Measurements from ENCODE around the gene HSPA6. TPM values are rescaled to one million over a fixed set of nuclear protein-coding genes. Genes with fewer than 3 reads are reported as not detected.
"Not testable (repeated sequence)": the region's sequence is repeated elsewhere in the genome, so short reads cannot be mapped to it uniquely, and the experiment has no call there.

HSPA6 gene
- total and polyA plus RNA-seq, 2 donors, result 1.1 to 12.3 TPM

- not testable (repeated sequence) for H3K27ac ChIP-seq (ENCODE audit: low read depth in 1 of 2, low read length in 1 of 2); H3K4me1 ChIP-seq (ENCODE audit: control insufficient read depth in 2 of 2, insufficient read depth in 2 of 2, low read length in 2 of 2); H3K9me3 ChIP-seq (ENCODE audit: control insufficient read depth in 2 of 2, insufficient read depth in 1 of 2, low read length in 1 of 2); H3K36me3 ChIP-seq (ENCODE audit: control insufficient read depth in 2 of 2, insufficient read depth in 2 of 2, low read length in 1 of 2)
- WGBS, result under 1% methylated on average over 13 of the region's 13 CpGs
- H3K4me3 ChIP-seq (ENCODE audit: low read length in 2 of 2), result peak overlapping the region; percentile 56 to 65
- peaks cover 5 to 46% of the 10 kb centered on the region in 2 donors for H3K27me3 ChIP-seq (ENCODE audit: control insufficient read depth in 2 of 2, insufficient read depth in 1 of 2, low read length in 1 of 2)
- peak in 2 of 9 donors; percentile 51 to 61 for DNase-seq (ENCODE audit: low read depth in 6 of 9, low spot score in 9 of 9)
These were observed 5.8 kb downstream of the HSPA6 start for GRCh38 chr1:161530158-161530557.

DNA sequence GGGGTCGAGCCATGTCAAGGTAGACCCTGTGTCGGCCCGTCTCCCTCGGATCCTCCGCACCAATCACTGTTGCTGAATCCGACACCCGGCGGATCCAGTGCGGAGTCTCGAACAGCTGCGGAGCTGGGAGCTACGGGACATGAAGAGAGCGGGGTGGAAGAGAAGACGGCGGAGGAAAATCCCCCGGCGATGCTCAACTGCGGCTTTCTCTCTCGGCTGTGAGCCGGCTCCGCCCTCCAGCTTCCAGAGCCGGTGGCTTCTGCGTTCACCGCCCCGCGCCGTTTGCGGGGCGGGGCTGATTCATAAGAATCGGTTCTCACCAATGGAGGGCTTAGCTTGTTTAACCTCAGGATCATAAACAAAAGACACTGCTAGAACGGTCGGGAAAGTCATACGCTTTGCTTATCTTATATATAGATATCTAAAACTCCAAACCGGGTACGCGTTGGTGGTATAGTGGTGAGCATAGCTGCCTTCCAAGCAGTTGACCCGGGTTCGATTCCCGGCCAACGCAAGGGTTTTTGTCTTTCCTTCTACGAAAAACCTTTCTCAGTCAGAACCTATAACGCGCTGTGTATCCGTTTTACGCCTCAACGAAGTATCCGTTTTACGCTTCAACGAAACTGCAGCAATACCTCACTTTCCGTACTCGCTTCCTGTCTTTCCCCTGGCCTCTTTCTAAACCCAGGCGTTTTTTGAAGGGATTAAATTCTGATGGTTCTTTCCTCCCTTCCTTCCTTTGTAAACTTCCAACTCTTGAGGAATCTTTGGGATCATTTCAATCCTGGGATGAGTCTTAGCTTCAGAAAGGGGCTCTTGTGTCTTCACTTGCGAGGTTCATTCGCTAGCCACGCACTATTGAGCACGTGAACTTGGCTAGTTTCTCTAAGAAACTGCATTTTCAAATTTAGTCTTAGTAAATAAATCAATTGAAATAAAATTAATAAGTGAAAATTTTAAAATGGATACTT, 6.6 kb downstream of the HSPA6 start:
- DNase-seq (ENCODE audit: low read depth in 6 of 9, low spot score in 9 of 9), result peak; percentile 60 to 94 (median 76)
- Histone ChIP-seq H3K27ac (ENCODE audit: low read depth in 1 of 2, low read length in 1 of 2) (peak overlapping the region; percentile 83 to 85), H3K27me3 (ENCODE audit: control insufficient read depth in 2 of 2, insufficient read depth in 1 of 2, low read length in 1 of 2) (peaks cover 3 to 39% of the 10 kb centered on the region in 2 donors), H3K4me3 (ENCODE audit: low read length in 2 of 2) (peak overlapping the region; percentile 56 to 65)
- not testable (repeated sequence) for H3K9me3 ChIP-seq (ENCODE audit: control insufficient read depth in 2 of 2, insufficient read depth in 1 of 2, low read length in 1 of 2); H3K4me1 ChIP-seq (ENCODE audit: control insufficient read depth in 2 of 2, insufficient read depth in 2 of 2, low read length in 2 of 2); H3K36me3 ChIP-seq (ENCODE audit: control insufficient read depth in 2 of 2, insufficient read depth in 2 of 2, low read length in 1 of 2)
- WGBS, result 3% methylated on average over 54 of the region's 56 CpGs

GRCh38 chr1:161531986-161532643, 7.8 kb downstream of the HSPA6 start:
- no peaks in the 10 kb centered on the region for H3K36me3 ChIP-seq (ENCODE audit: control insufficient read depth in 2 of 2, insufficient read depth in 2 of 2, low read length in 1 of 2)
- peaks cover 2 to 3% of the 10 kb centered on the region in 2 donors for H3K4me1 ChIP-seq (ENCODE audit: control insufficient read depth in 2 of 2, insufficient read depth in 2 of 2, low read length in 2 of 2)
- H3K9me3 ChIP-seq (ENCODE audit: control insufficient read depth in 2 of 2, insufficient read depth in 1 of 2, low read length in 1 of 2), result no peaks in the 10 kb centered on the region
- no peak overlapping the region for H3K4me3 ChIP-seq (ENCODE audit: low read length in 2 of 2)
- no peak overlapping the region for H3K27ac ChIP-seq (ENCODE audit: low read depth in 1 of 2, low read length in 1 of 2)
- H3K27me3 ChIP-seq (ENCODE audit: control insufficient read depth in 2 of 2, insufficient read depth in 1 of 2, low read length in 1 of 2), result peaks cover 3 to 30% of the 10 kb centered on the region in 2 donors
- no peak for DNase-seq (ENCODE audit: low read depth in 6 of 9, low spot score in 9 of 9)
- WGBS, result 96% methylated on average over 22 of the region's 22 CpGs

DNA sequence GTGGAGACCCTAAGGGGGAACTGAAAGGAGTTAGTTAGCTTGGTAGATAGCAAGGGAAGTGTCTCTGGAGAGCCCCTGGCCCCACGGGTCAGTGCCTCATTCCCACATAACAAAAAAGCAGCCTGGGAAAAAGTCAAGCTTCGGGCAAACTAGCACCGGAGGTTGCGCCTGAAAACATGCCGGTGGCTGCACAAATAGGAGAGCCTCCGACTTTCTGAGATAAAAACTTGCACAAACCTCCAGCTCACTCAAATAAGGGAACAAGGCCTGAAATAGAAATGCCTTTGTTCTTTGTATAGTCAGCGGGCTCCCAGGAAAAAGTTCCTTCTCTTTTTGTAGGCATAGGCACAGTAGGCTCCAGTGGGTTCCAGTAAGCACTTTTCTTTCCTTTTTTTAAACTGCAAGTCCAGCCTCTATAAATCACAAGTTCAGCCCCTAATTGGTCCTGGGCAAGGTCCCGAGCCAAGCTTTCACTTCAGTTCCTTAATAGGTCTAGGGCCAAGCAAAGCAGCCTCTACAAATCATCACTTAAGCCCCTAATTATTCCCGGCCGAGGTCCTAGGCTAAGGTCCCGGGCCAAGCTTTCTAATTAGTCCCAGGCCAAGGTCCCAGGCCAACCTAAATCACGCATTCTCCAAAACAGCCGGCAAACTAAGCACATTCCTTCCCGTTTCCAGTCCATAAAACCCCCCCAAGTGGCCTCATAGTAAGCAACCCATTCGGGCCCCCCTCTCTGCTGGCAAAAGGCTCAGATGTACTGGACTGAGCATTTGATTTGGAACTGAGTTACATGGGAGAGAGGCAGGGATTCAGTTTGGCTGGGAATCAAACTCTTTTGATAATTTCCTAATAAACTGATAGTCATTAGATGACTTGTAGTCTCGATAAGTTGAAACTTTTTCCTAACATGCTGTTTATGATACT, 8.6 kb downstream of the HSPA6 start:
- H3K36me3 ChIP-seq (ENCODE audit: control insufficient read depth in 2 of 2, insufficient read depth in 2 of 2, low read length in 1 of 2); H3K9me3 ChIP-seq (ENCODE audit: control insufficient read depth in 2 of 2, insufficient read depth in 1 of 2, low read length in 1 of 2); H3K4me3 ChIP-seq (ENCODE audit: low read length in 2 of 2); DNase-seq (ENCODE audit: low read depth in 6 of 9, low spot score in 9 of 9); H3K4me1 ChIP-seq (ENCODE audit: control insufficient read depth in 2 of 2, insufficient read depth in 2 of 2, low read length in 2 of 2); H3K27ac ChIP-seq (ENCODE audit: low read depth in 1 of 2, low read length in 1 of 2): not testable (repeated sequence)
- 88% methylated on average over 16 of the region's 16 CpGs for WGBS
- peaks cover 3 to 30% of the 10 kb centered on the region in 2 donors for H3K27me3 ChIP-seq (ENCODE audit: control insufficient read depth in 2 of 2, insufficient read depth in 1 of 2, low read length in 1 of 2)

DNA sequence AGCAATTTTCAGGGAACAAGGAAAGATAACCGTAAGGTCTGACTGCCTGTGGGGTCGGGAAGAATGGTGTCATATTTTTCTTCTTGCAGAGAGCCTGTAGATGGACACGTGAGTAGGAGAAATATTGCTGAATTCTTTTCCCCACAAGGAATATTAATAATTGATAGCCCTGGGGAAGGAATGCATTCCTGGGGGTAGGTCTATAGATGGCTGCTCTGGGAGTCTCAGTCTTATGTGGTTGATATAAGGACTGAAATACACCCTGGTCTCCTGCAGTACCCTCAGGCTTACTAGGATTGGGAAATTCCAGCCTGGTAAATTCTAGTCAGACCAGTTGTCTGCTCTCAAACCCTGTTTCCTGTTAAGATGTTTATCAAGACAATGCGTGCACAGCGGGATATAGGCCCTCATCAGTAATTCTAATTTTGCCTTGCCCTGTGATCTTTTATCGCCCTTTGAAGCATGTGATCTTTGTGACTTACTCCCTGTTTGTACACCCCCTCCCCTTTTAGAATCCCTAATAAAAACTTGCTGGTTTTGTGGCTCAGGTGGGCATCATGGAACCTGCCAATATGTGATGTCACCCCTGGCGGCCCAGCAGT, 12.8 kb downstream of the HSPA6 start:
- DNase-seq (ENCODE audit: low read depth in 6 of 9, low spot score in 9 of 9); H3K27ac ChIP-seq (ENCODE audit: low read depth in 1 of 2, low read length in 1 of 2); H3K4me3 ChIP-seq (ENCODE audit: low read length in 2 of 2); H3K4me1 ChIP-seq (ENCODE audit: control insufficient read depth in 2 of 2, insufficient read depth in 2 of 2, low read length in 2 of 2); H3K9me3 ChIP-seq (ENCODE audit: control insufficient read depth in 2 of 2, insufficient read depth in 1 of 2, low read length in 1 of 2); H3K36me3 ChIP-seq (ENCODE audit: control insufficient read depth in 2 of 2, insufficient read depth in 2 of 2, low read length in 1 of 2): not testable (repeated sequence)
- WGBS, result 86% methylated on average over 7 of the region's 7 CpGs
- peaks cover 7 to 31% of the 10 kb centered on the region in 2 donors for H3K27me3 ChIP-seq (ENCODE audit: control insufficient read depth in 2 of 2, insufficient read depth in 1 of 2, low read length in 1 of 2)

DNA sequence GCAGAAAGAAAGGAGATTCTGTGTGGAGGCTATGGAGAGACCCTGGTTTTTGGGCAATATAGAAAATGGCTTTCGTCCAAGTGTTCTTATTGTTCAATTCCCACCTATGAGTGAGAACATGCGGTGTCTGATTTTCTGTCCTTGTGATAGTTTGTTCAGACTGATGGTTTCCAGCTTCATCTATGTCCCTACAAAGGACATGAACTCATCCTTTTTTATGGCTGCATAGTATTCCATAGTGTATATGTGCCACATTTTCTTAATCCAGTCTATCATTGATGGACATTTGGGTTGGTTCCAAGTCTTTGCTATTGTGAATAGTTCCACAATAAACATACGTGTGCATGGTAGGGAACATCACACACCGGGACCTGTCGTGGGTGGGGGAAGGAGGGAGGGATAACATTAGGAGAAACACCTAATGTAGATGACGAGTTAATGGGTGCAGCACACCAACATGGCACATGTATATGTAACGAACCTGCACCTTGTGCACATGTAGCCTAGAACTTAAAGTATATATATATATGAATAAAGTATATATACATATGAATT, 14.7 kb downstream of the HSPA6 start:
- not testable (repeated sequence) for H3K4me1 ChIP-seq (ENCODE audit: control insufficient read depth in 2 of 2, insufficient read depth in 2 of 2, low read length in 2 of 2); H3K4me3 ChIP-seq (ENCODE audit: low read length in 2 of 2); H3K9me3 ChIP-seq (ENCODE audit: control insufficient read depth in 2 of 2, insufficient read depth in 1 of 2, low read length in 1 of 2); H3K36me3 ChIP-seq (ENCODE audit: control insufficient read depth in 2 of 2, insufficient read depth in 2 of 2, low read length in 1 of 2); H3K27ac ChIP-seq (ENCODE audit: low read depth in 1 of 2, low read length in 1 of 2); DNase-seq (ENCODE audit: low read depth in 6 of 9, low spot score in 9 of 9)
- peaks cover 5 to 20% of the 10 kb centered on the region in 2 donors for H3K27me3 ChIP-seq (ENCODE audit: control insufficient read depth in 2 of 2, insufficient read depth in 1 of 2, low read length in 1 of 2)
- 90% methylated on average over 7 of the region's 7 CpGs for WGBS

GRCh38 chr1:161539731-161540569, 15.6 kb downstream of the HSPA6 start:
- Histone ChIP-seq H3K27ac (ENCODE audit: low read depth in 1 of 2, low read length in 1 of 2) (peak overlapping the region in 1 of 2 donors; percentile 38), H3K4me3 (ENCODE audit: low read length in 2 of 2) (peak overlapping the region; percentile 8 to 28), H3K27me3 (ENCODE audit: control insufficient read depth in 2 of 2, insufficient read depth in 1 of 2, low read length in 1 of 2) (peaks cover 5 to 20% of the 10 kb centered on the region in 2 donors)
- H3K4me1 ChIP-seq (ENCODE audit: control insufficient read depth in 2 of 2, insufficient read depth in 2 of 2, low read length in 2 of 2); H3K36me3 ChIP-seq (ENCODE audit: control insufficient read depth in 2 of 2, insufficient read depth in 2 of 2, low read length in 1 of 2); H3K9me3 ChIP-seq (ENCODE audit: control insufficient read depth in 2 of 2, insufficient read depth in 1 of 2, low read length in 1 of 2): not testable (repeated sequence)
- 1% methylated on average over 41 of the region's 41 CpGs for WGBS
- peak in 4 of 9 donors; percentile 22 to 81 (median 52) for DNase-seq (ENCODE audit: low read depth in 6 of 9, low spot score in 9 of 9)

GRCh38 chr1:161540570-161540960, 16.2 kb downstream of the HSPA6 start:
- not testable (repeated sequence) for H3K9me3 ChIP-seq (ENCODE audit: control insufficient read depth in 2 of 2, insufficient read depth in 1 of 2, low read length in 1 of 2); H3K4me1 ChIP-seq (ENCODE audit: control insufficient read depth in 2 of 2, insufficient read depth in 2 of 2, low read length in 2 of 2); H3K4me3 ChIP-seq (ENCODE audit: low read length in 2 of 2); DNase-seq (ENCODE audit: low read depth in 6 of 9, low spot score in 9 of 9); H3K36me3 ChIP-seq (ENCODE audit: control insufficient read depth in 2 of 2, insufficient read depth in 2 of 2, low read length in 1 of 2); H3K27ac ChIP-seq (ENCODE audit: low read depth in 1 of 2, low read length in 1 of 2)
- WGBS, result 35% methylated on average over 10 of the region's 10 CpGs
- H3K27me3 ChIP-seq (ENCODE audit: control insufficient read depth in 2 of 2, insufficient read depth in 1 of 2, low read length in 1 of 2), result peaks cover 5 to 20% of the 10 kb centered on the region in 2 donors

Measured in thymus (tissue), 11 donors.